HG02943 (cell line): ENCODE data around the gene ATP5PB.

ENCODE experiments used
- ATAC-seq: cut with Tn5 transposase; IDR thresholded peaks from one replicate; pipeline ENCODE4 v1.9.1; 2021; ENCODE audit warnings: mild to moderate bottlenecking, low read depth, moderate library complexity; ENCODE audit not compliant: unreplicated experiment

ATP5PB gene, protein sequence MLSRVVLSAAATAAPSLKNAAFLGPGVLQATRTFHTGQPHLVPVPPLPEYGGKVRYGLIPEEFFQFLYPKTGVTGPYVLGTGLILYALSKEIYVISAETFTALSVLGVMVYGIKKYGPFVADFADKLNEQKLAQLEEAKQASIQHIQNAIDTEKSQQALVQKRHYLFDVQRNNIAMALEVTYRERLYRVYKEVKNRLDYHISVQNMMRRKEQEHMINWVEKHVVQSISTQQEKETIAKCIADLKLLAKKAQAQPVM

GRCh38 chr1:111448918-111449702, at the start of gene ATP5PB, which contains the start of gene WDR77:
Gene ATP5PB (plus strand): TSS chr1:111449464. CDS start chr1:111449542, 78 bp downstream.
Gene WDR77 (minus strand): TSS chr1:111449256. CDS start chr1:111449169, 87 bp downstream.
- peak; percentile 93 for ATAC-seq

GRCh38 chr1:111399792-111400610, 49.3 kb upstream of the ATP5PB start:
- ATAC-seq, result no peak

- no peak for ATAC-seq
Measured at GRCh38 chr1:111402083-111402482, 47.2 kb upstream of the ATP5PB start.

DNA sequence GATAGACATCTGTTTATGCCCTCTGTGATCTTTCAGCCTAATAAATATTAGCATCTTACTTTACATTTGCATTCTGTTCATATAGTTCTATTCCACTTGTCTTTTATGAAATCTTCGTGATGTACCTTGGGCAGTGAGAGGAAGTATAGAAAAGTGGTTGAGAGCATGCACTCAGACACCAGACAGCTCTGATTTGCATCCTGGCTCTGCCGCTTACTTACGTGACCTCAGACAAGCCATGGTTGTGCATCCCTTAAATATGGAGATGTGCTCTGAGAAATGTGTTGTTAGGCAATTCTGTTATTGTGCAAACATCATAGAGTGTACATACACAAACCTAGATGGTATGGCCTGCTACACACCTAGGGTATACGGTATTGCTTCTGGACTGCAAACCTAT, 44.7 kb upstream of the ATP5PB start:
- no peak for ATAC-seq

DNA sequence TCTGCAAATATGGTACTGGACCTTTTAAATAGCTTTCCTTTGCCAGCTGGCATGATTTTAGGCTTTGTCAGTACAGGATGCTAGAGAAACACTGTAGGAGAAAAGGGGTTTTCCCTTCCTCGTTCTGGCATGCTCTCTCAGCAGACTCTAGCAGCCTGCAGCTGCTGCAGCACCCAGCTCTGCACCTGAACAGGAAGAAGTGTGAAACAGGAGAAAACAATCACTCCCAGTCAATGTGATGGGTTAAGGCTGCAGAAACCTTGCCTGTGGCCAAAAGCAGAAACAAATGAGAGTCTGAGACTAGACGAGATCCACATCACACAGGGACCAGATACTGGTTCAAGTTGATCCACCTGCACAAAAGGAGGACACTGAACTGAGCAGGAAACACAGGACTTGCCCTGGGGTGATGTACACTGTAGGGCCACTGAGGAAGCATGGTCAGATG, 42.9 kb upstream of the ATP5PB start:
- peak; percentile 85 for ATAC-seq

GRCh38 chr1:111407301-111407700, 42.0 kb upstream of the ATP5PB start:
- no peak for ATAC-seq

GRCh38 chr1:111412839-111413238, 36.4 kb upstream of the ATP5PB start:
- ATAC-seq, result no peak

DNA sequence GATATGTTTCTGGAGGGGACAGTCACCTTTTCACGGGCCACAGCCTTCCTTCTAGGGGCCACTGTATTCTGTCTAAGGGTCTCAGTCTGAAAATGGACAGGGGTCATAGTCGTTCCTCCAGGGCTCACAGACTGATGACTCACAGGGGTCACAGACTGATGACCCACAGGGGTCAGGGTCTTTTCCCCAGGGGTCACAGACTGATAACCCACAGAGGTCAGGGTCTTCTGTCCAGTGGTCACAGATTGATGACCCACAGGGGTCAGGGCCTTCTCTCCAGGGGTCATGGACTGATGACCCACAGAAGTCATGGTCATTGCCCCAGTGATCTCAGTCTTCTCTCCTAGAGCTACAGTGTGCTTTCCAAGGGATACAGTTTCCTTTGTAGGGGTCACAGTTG, 34.5 kb upstream of the ATP5PB start:
- ATAC-seq, result no peak

DNA sequence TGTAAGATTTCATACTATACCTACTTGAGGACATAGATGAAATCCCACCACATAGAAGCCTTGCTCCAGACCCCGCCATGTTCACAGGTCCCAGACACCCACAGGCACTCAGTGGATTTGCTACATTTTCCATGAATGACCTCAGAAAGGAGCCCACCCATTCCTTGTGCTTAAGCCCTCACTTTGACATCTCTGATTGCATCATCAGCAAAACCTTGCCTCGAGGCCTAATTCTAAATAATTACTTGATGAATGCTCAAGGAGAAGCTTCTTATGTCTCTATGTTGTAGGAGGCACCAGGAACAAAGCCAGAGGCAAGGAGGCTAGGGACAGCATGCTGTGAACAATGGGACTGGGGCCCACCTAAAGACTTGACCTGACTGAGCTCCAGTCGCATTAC, 33.8 kb upstream of the ATP5PB start:
- no peak for ATAC-seq

DNA sequence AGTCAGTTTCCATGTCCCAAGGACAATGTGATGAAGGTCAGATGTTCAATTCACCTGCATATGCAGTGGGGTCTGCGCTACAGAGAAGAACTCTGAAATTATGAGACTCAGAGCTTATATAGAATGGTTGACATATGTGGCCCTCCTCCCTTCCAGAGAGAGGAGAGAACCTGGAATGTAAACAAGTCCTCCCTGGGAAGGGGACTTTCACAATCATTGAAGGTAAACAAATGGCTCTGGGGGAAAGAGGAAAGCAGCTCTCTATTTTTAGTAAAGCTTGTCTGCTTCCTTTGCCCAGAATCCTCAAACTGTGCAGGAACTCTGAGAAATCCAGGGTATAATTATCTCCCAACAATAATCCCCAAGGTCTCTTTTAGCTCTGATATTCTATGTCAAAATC, 31.5 kb upstream of the ATP5PB start:
- ATAC-seq, result no peak

- no peak for ATAC-seq
Measured at GRCh38 chr1:111419037-111419436, 30.2 kb upstream of the ATP5PB start.

GRCh38 chr1:111420377-111420776, 28.9 kb upstream of the ATP5PB start:
- no peak for ATAC-seq

DNA sequence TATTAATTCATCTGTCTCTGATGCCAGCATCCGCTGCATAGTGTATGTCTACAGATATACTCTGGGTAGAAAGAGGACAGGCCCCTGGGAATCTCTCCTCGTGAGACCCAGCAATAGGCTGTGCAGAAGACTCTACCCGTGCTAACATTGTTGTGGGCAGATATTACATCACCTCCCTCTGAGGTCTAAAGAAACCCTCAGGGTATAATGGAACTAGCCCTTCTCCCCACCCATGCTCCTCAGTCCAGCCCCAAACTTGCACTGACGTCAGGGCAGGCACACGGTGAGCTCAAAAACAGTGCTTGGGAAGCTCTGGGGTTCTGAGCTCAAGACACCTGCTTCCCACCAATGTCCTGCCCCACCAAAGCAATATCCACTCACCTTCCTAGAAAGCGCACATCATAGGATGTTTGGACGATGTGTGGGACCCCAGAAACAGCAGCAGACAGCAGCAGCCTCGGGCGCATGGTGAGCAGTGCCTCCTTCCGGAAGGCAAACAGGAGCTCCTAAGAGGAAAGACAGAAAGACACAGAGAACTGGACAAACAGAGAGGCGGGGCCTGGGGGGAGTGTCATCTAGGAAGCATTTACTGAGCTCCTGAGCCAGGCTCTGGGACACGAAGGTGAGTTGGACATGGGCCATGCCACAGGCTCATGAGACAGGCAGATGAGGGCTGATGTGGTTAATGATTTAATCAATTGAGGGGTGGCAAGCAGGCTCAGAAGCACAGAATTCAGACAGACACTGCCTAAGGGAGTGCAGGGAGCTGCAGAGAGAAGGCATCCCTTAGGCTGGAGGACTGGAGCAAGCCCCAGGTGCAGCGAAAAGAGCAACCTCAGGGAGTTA, 26.5 kb upstream of the ATP5PB start:
- no peak for ATAC-seq

DNA sequence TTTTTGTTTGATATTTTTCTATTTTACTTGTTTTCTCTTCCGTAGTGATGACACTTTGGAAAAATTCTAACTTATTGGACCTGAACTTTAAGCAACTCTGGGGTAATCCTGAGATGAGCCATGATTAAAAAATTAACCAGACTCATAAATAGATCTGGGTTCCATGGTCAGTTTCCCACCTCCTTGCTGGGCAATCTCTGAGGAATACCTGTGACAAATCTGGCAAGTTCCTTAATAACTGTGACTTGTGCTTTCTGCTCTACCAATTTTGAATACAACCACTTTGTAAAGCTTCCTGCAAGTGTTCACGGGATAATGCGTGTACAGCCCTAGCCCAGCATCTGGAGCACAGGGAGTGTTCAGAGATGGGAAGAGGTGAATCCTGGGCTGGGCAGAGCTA, 25.0 kb upstream of the ATP5PB start:
- no peak for ATAC-seq

DNA sequence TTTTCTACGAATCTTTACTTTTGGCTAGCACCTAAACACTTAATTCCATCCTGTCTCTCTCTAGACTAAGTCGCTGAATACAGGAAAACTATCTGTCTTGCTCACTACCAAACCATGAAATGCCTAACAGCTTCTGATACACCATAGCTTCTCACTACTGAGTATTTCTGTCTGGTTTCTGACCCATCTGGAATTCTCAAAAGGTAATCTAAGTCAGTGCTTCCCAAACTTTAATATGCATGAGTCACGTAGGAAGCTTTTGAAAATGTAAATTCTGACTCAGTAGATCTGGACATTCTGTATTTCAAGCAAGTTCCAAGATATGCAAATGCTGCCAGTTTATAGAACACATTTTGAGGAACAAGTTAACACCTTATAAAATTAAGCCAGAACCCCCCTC, 12.5 kb upstream of the ATP5PB start:
- no peak for ATAC-seq

DNA sequence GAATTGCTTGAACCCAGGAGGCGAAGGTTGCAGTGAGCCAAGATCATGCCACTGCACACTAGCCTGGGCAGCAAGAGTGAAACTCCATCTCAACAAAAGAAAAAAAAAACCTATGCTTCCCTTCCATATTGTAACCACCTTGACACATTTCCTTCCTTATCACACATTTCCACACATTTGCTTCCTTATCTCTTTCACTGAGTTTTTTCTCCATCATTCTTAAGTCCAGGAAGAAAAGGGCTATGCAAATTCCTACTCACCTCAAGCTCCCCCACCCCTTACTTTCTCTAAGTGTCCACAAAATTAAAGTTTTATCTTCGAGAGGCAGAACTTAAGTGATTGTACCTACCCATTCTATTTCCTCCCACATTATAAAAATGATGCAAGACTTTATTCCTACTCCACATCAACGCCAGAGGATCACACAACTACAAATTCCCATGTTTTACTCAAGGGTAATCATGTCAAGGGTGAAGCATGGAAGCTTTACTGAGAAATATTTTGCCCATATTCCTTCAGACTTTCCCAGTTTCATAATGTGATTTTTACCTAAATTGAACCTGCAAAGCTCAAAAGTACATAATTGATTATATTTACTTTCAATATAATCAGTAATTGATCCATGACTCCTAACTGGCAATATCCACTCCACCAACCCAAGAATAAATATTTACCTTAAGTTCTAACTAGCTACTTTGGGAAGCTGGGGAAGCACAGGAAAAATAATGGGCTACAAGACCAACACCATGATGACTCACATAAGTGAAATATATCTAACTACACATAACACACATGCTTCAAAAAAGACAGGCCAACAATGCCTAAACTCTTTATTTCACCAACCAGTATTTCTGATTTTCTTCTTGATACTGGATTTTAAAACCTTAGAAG, 9.6 kb upstream of the ATP5PB start:
- no peak for ATAC-seq

DNA sequence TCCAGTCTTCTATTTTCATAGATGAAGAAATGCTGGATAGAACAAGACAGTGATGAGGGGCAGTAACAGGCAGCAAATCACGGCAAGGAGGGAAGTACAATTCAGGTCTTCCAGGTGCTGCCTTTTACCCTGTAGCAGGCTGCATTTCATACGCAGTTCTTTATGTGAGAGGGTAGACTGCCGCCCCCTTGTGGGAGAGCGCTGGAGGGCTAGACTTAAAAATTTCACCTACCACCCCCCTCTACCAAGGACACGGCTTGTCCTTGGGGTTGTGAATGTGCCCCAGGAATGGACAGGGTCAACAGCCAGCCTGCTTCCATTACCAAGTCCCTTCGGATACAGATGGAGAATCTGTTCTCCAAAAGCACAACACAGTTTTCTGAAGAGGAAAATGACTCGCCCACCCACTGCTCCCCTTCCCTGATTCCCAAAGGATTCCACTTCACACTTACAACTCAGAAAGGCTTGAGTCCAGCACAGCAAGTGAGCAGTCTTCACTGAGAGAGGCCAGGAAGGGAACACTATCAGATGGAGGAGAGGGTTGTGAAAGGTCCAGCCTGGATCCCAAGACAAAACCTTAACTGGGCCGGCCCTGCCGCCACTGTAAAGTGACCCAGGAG, 7.6 kb upstream of the ATP5PB start:
- no peak for ATAC-seq

- no peak for ATAC-seq
Measured at GRCh38 chr1:111442457-111442856, 6.8 kb upstream of the ATP5PB start.

DNA sequence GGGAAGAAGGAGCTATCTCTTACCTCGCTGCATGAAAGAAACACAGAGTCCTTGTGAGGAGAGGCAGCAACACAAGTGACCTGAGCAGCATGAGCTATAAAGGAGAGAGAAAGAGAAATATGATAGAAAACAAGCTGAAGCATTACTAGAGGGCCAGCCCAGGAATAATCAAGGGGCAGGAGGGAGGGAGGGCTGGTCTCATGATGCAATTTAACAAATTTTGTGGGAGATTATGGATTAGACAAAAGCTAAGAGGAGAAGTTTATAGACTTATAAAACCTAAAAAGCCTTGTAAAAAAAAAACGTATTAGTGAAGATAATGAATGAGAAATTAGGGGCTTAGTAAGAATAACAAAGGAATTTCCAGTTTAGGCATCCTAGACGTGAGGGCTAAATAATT, 5.2 kb upstream of the ATP5PB start:
- no peak for ATAC-seq
